GM12878 (cell line): ENCODE results near the gene ZNF785. TPM values are rescaled to one million over a fixed set of nuclear protein-coding genes. Genes with fewer than 3 reads are reported as not detected.
A peak's percentile ranks its signal among the peaks of the same experiment; 100 is the strongest.

Experiments
- ATAC-seq: fragments of 200-7000 bp; cut with Tn5 transposase; 3 replicates; pipeline ENCODE4 v1.9.1; 2020; ENCODE audit warnings: mild to moderate bottlenecking, moderate library complexity
- Bru-seq: library from RNA; stranded (reverse); fragments of 400-500 nt; gene quantifications from one replicate; lab custom pipeline; 2021; lab: Mats Ljungman, UMichigan
- BruChase-seq, 2 experiments: library from RNA; stranded (reverse); fragments of 400-500 nt; gene quantifications; one replicate each; lab custom pipeline; 2021; lab: Mats Ljungman, UMichigan
- BruUV-seq: library from RNA; stranded (reverse); fragments of 400-500 nt; replicated peaks from 2 replicates; lab custom pipeline; 2021; lab: Mats Ljungman, UMichigan
- CTCF ChIA-PET: fragments of 300-600 bp; sonication (Branson Sonifier 250); formaldehyde crosslinking; extraction: SDS; loops from one replicate; lab custom pipeline; 2021; ENCODE audit warnings: inconsistent platforms; lab: Yijun Ruan, JAX
- POLR2A ChIA-PET: fragments of 350-600 bp; formaldehyde crosslinking; extraction: SDS; loops from one replicate; lab custom pipeline; 2021; ENCODE audit warnings: inconsistent platforms; lab: Charles Lee
- RAD21 ChIA-PET: fragments of 300-600 bp; sonication (Branson Sonifier 250); formaldehyde crosslinking; loops from one replicate; lab custom pipeline; 2023; ENCODE audit warnings: antibody characterized with exemption; ENCODE audit not compliant: unreplicated experiment; lab: Charles Lee
- SMC1A ChIA-PET: fragments of 300-600 bp; sonication (Branson Sonifier 250); formaldehyde crosslinking; loops from one replicate; lab custom pipeline; 2023; ENCODE audit not compliant: unreplicated experiment, uncharacterized antibody; lab: Charles Lee
- DNase-seq: peaks from one replicate; pipeline ENCODE4 v3.0.0-alpha.2; 2011; ENCODE audit warnings: low read depth, low spot score
- FAIRE-seq: peaks from 3 replicates; lab custom pipeline; 2011; peaks lifted over from hg19 to GRCh38; lab: Jason Lieb, UNC
- H2AFZ ChIP-seq: 2 replicates; pipeline ENCODE4 v1.6.0; 2011; ENCODE audit warnings: low read depth, low read length, control low read depth; ENCODE audit not compliant: control insufficient read depth
- H3K27ac ChIP-seq: 2 replicates; pipeline ENCODE4 v1.5.1; 2011; ENCODE audit warnings: control low read depth; ENCODE audit not compliant: control insufficient read depth, insufficient read depth
- H3K27me3 ChIP-seq, 2 experiments: replicated peaks in 1 of 2; 2 replicates each; pipeline versions ENCODE4 v1.6.0 to v1.6.1; 2011; ENCODE audit warnings: low read length in 1 of 2; ENCODE audit not compliant: control insufficient read depth in 2 of 2, insufficient read depth in 2 of 2
- H3K36me3 ChIP-seq, 2 experiments: 2 replicates each; pipeline ENCODE4 v1.5.1; 2011; ENCODE audit warnings: low read length in 1 of 2; ENCODE audit not compliant: control insufficient read depth in 2 of 2, insufficient read depth in 2 of 2
- H3K4me1 ChIP-seq: 2 replicates; pipeline ENCODE4 v1.6.1; 2011; ENCODE audit warnings: mild to moderate bottlenecking, low read length, moderate library complexity, mixed read lengths; ENCODE audit not compliant: control insufficient read depth, insufficient read depth
- H3K4me2 ChIP-seq: 2 replicates; pipeline ENCODE4 v1.6.0; 2011; ENCODE audit warnings: control low read depth; ENCODE audit not compliant: control insufficient read depth, insufficient read depth
- H3K4me3 ChIP-seq: fragments of 200-600 bp; sonication (generic); 2 replicates; pipeline ENCODE4 v1.5.1; 2016
- H3K79me2 ChIP-seq: 2 replicates; pipeline ENCODE4 v1.6.0; 2011; ENCODE audit warnings: low read length; ENCODE audit not compliant: control insufficient read depth, insufficient read depth
- H3K9ac ChIP-seq: 2 replicates; pipeline ENCODE4 v1.8.0; 2011; ENCODE audit warnings: low read length, control low read depth, mixed read lengths; ENCODE audit not compliant: control insufficient read depth, insufficient read depth
- H3K9me3 ChIP-seq: replicated peaks from 3 replicates; pipeline ENCODE4 v1.5.1; 2011; ENCODE audit warnings: mild to moderate bottlenecking, low read length; ENCODE audit not compliant: control insufficient read depth, insufficient read depth
- H4K20me1 ChIP-seq: 2 replicates; pipeline ENCODE4 v1.6.0; 2011; ENCODE audit not compliant: control insufficient read depth, insufficient read depth
- ATF7 ChIP-seq: fragments of 450-650 bp; IDR thresholded peaks from 2 replicates; pipeline ENCODE4 v1.6.1; 2016; ENCODE audit warnings: low read depth, mild to moderate bottlenecking
- EGR1 ChIP-seq, 2 experiments: IDR thresholded peaks; 1 replicate in 1 of 2; 2 replicates in 1 of 2; pipeline ENCODE4 v1.6.1; 2011 to 2012; ENCODE audit warnings: low read depth in 2 of 2, low read length in 2 of 2, borderline replicate concordance in 1 of 2, mild to moderate bottlenecking in 1 of 2, moderate library complexity in 1 of 2
- EZH2 ChIP-seq: IDR thresholded peaks from 2 replicates; pipeline ENCODE4 v1.6.1; 2012; ENCODE audit warnings: low read depth, mild to moderate bottlenecking, control low read depth, inconsistent platforms, low read length, borderline replicate concordance; ENCODE audit not compliant: control insufficient read depth
- FOXK2 ChIP-seq: fragments of 450-650 bp; IDR thresholded peaks from 2 replicates; pipeline ENCODE4 v1.6.1; 2017; ENCODE audit warnings: mild to moderate bottlenecking, moderate library complexity
- GATAD2B ChIP-seq: fragments of 450-650 bp; conservative IDR thresholded peaks from 2 replicates; pipeline ENCODE4 v1.6.1; 2017; ENCODE audit warnings: low read depth, mild to moderate bottlenecking, moderate library complexity
- NFYA ChIP-seq: IDR thresholded peaks from 2 replicates; pipeline ENCODE4 v1.6.1; 2011; ENCODE audit warnings: low read depth, mild to moderate bottlenecking, low read length, improper control_type of control experiment, borderline replicate concordance
- NR2F1 ChIP-seq: fragments of 450-650 bp; conservative IDR thresholded peaks from 2 replicates; pipeline ENCODE4 v1.6.1; 2017; ENCODE audit warnings: mild to moderate bottlenecking
- PAX8 ChIP-seq: fragments of 450-650 bp; IDR thresholded peaks from 2 replicates; pipeline ENCODE4 v1.6.1; 2017; ENCODE audit warnings: mild to moderate bottlenecking, moderate library complexity
- POU2F2 ChIP-seq: IDR thresholded peaks from 3 replicates; pipeline ENCODE4 v1.6.1; 2011; ENCODE audit warnings: low read depth, mild to moderate bottlenecking, low read length, borderline replicate concordance
- RELB ChIP-seq: fragments of 450-650 bp; IDR thresholded peaks from 2 replicates; pipeline ENCODE4 v1.6.1; 2017; ENCODE audit warnings: low read depth, mild to moderate bottlenecking, moderate library complexity
- SIN3A ChIP-seq: IDR thresholded peaks from 2 replicates; pipeline ENCODE4 v1.6.1; 2012; ENCODE audit warnings: low read depth, low read length, improper control_type of control experiment
- SREBF2 ChIP-seq: IDR thresholded peaks from 2 replicates; pipeline ENCODE4 v1.6.1; 2012; ENCODE audit warnings: mild to moderate bottlenecking, low read length
- SUPT20H ChIP-seq: IDR thresholded peaks from 2 replicates; pipeline ENCODE4 v1.6.1; 2011; ENCODE audit warnings: low read depth, mild to moderate bottlenecking, low read length, moderate library complexity, borderline replicate concordance; ENCODE audit not compliant: control insufficient read depth
- WGBS: methylation state at CpG from one replicate; pipeline ENCODE4 v1.1.6; 2016; ENCODE audit warnings: low lambda C conversion rate; ENCODE audit not compliant: insufficient replicate concordance, insufficient coverage; ENCODE audit errors: missing lambda C conversion rate; 5-methylcytosine and 5-hydroxymethylcytosine counted together
- in situ Hi-C: fragments of 300-500 bp; cut with MboI; formaldehyde crosslinking; loops from 9 replicates; pipeline ENCODE4 v1.14.3; 2018; ENCODE audit warnings: mixed read lengths
- intact Hi-C: fragments of 100-400 bp; cut with micrococcal nuclease; formaldehyde crosslinking; loops from one replicate; pipeline ENCODE4 v1.14.2; 2022; ENCODE audit not compliant: unreplicated experiment
- long read RNA-seq, 2 experiments: library from polyadenylated mRNA; unstranded; transcript quantifications; one replicate each; pipeline ENCODE4 v2.0.0, GENCODE V29; 2019 to 2020
- polyA minus RNA-seq, 3 experiments: library from RNA; depleted of rRNA, polyadenylated mRNA; stranded (reverse); fragments of >200 nt; gene quantifications; 2 replicates each; pipeline ENCODE4 v1.2.3, GENCODE V29; 2011
- polyA plus RNA-seq, 11 experiments: library from polyadenylated mRNA; depleted of rRNA in 4 of 11; unstranded in 6 of 11; stranded (reverse) in 5 of 11; fragments of >200 nt; fragmentation: Nextera tagmentation in 4 of 11; fragmentation: Illumina TruSeq in 1 of 11; extraction: Ambion mirVana in 4 of 11; extraction: Trizol in 1 of 11; gene quantifications; 1 replicate in 1 of 11; 2 replicates in 10 of 11; pipeline versions ENCODE4 v1.2.1 to v1.2.3, GENCODE V29; 2011 to 2016; ENCODE audit warnings: inconsistent platforms in 2 of 11, missing spikeins in 2 of 11, low read depth in 1 of 11
- total RNA-seq, 4 experiments: library from RNA; depleted of rRNA in 3 of 4; stranded (reverse); fragments of >200 nt in 3 of 4; fragmentation: Illumina TruSeq in 1 of 4; extraction: Trizol in 1 of 4; gene quantifications; 2 replicates each; pipeline versions ENCODE4 v1.2.1 to v1.2.3, GENCODE V29; 2013 to 2021
- TF ChIP-seq, protein P1 (sequence below): fragments of 450-650 bp; IDR thresholded peaks from 2 replicates; pipeline ENCODE4 v1.6.1; 2017; ENCODE audit warnings: mild to moderate bottlenecking, low read depth, inconsistent platforms; ENCODE audit not compliant: poor library complexity, severe bottlenecking

Gene ZNF785
- total RNA-seq (2013; cell fraction: nucleolus; rRNA removed), result 64.7 and 73.9 TPM in 2 replicates
- 8.9 and 9.1 TPM in 2 replicates for total RNA-seq (2014; rRNA removed)
- 6.4 and 7.0 TPM in 2 replicates for total RNA-seq (2014; rRNA removed; fragmentation: Illumina TruSeq; extraction: Trizol)
- 11.1 and 11.5 TPM in 2 replicates for total RNA-seq (2021)
- polyA plus RNA-seq (2011; ENCODE audit: low read depth), result 3.0 TPM
- 10.8 and 11.6 TPM in 2 replicates for polyA plus RNA-seq (2011; rRNA removed)
- 10.9 and 11.7 TPM in 2 replicates for polyA plus RNA-seq (2011; cell fraction: cytosol; rRNA removed)
- polyA plus RNA-seq (2011; cell fraction: nucleus; rRNA removed), result 14.9 and 20.0 TPM in 2 replicates
- 6.5 and 7.5 TPM in 2 replicates for polyA plus RNA-seq (2012)
- polyA plus RNA-seq (2014; fragmentation: Illumina TruSeq; extraction: Trizol), result 5.8 and 6.2 TPM in 2 replicates
- polyA plus RNA-seq (2014; fragmentation: Nextera tagmentation; extraction: Ambion mirVana), result 1 to 10 TPM in 1 of 2 experiments, under 1 TPM in 1; 0.87 to 1.5 TPM
- polyA plus RNA-seq (2014; rRNA removed), result 11.5 and 12.8 TPM in 2 replicates
- 1 to 10 TPM; 5.9 to 8.1 TPM for polyA plus RNA-seq (2016; fragmentation: Nextera tagmentation; extraction: Ambion mirVana)
- polyA minus RNA-seq (2011; rRNA and poly(A)+ RNA removed), result 6.2 and 11.4 TPM in 2 replicates
- polyA minus RNA-seq (2011; cell fraction: cytosol; rRNA and poly(A)+ RNA removed), result 4.7 and 5.9 TPM in 2 replicates
- 8.6 and 13.2 TPM in 2 replicates for polyA minus RNA-seq (2011; cell fraction: nucleus; rRNA and poly(A)+ RNA removed)
- Bru-seq, nascent RNA, result percentile 75 among the genes with signal in this experiment
- percentile 78 among the genes with signal in this experiment for BruChase-seq, experiment 1, labeled RNA remaining after a 6-hour chase
- percentile 71 among the genes with signal in this experiment for BruChase-seq, experiment 2, labeled RNA remaining after a 2-hour chase
- long read RNA-seq, experiment 1, partial matches to known transcripts, result 0 of 4 reads
- long read RNA-seq, experiment 1, other reads (novel, unspliced or antisense), result 4 of 4 reads
- long read RNA-seq, experiment 2, result 0 reads

- Histone ChIP-seq H3K9ac (peak within 1 kb of the TSS; percentile 96), H3K4me3 (peak within 1 kb of the TSS; percentile 98), H3K27me3 (no peaks in the 10 kb centered on the region), H3K79me2 (peaks cover 27% of the 10 kb centered on the region), H3K4me1 (peaks cover 3% of the 10 kb centered on the region; the same call in 1 of the 2 replicates), H3K4me2 (peak within 1 kb of the TSS; percentile 81), H3K36me3 (peaks cover 0 to 3% of the 10 kb centered on the region in 2 experiments; a peak in 3 of 4 replicates), H3K27ac (peak within 1 kb of the TSS; percentile 89), H3K9me3 (no peaks in the 10 kb centered on the region), H2AFZ (peak within 1 kb of the TSS; percentile 89), H4K20me1 (no peaks in the 10 kb centered on the region)
- FAIRE-seq (peak; percentile 99), DNase-seq (peak; percentile 97), ATAC-seq (peak; percentile 98)
- RAD21 ChIA-PET, result interaction anchor here (1.0 to 3.2 kb wide), 10 partner anchors 13 to 156 kb away, joined by 3 to 13 read pairs (median 4); partner anchors contain the start of genes DCTPP1, ZNF747 and ZNF764
- SMC1A ChIA-PET, result interaction anchor here (0.8 to 4.3 kb wide), 6 partner anchors 11 to 156 kb away, joined by 4 to 17 read pairs (median 6); partner anchors contain the start of genes DCTPP1, ZNF688 and ZNF747
- WGBS, result 5% methylated on average over 50 of the region's 50 CpGs
- CTCF ChIA-PET, result interaction anchor here (0.5 to 5.1 kb wide), 12 partner anchors 10 to 155 kb away, joined by 3 to 29 read pairs (median 4); partner anchors contain the start of genes DCTPP1, ZNF688, ZNF689 and ZNF747
- intact Hi-C loops (loop anchor here (2.0 kb wide), 1 partner anchor 51 kb away; the partner anchor contains the start of gene ZNF747), in situ Hi-C loops (no loop called here)
- POLR2A ChIA-PET, result interaction anchor here (0.6 to 3.6 kb wide), 14 partner anchors 9 to 203 kb away, joined by 3 to 16 read pairs (median 4); partner anchors contain the start of genes DCTPP1, SEPTIN1, ZNF688 and ZNF689
- BruUV-seq, result TSS peak; percentile 86
- TF ChIP-seq SREBF2, result peak; percentile 76
- peak; percentile 51; the same call in 1 of the 2 replicates for TF ChIP-seq GATAD2B
- no peak for TF ChIP-seq SUPT20H
- no peak for TF ChIP-seq PAX8
- TF ChIP-seq NR2F1, result peak; percentile 87; the same call in 1 of the 2 replicates
- peak; percentile 83 for TF ChIP-seq FOXK2
- TF ChIP-seq EGR1 (IDR thresholded peaks at IDR 0.05; ENCODE audit: borderline replicate concordance in 1 of 2, low read depth in 2 of 2, low read length in 2 of 2), result 0 out of 3 replicates have a peak, but pooled peaks of 1 of the 2 experiments have one; percentile 33
- TF ChIP-seq, protein P1, sequence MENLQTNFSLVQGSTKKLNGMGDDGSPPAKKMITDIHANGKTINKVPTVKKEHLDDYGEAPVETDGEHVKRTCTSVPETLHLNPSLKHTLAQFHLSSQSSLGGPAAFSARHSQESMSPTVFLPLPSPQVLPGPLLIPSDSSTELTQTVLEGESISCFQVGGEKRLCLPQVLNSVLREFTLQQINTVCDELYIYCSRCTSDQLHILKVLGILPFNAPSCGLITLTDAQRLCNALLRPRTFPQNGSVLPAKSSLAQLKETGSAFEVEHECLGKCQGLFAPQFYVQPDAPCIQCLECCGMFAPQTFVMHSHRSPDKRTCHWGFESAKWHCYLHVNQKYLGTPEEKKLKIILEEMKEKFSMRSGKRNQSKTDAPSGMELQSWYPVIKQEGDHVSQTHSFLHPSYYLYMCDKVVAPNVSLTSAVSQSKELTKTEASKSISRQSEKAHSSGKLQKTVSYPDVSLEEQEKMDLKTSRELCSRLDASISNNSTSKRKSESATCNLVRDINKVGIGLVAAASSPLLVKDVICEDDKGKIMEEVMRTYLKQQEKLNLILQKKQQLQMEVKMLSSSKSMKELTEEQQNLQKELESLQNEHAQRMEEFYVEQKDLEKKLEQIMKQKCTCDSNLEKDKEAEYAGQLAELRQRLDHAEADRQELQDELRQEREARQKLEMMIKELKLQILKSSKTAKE, result peak; percentile 53
- peak; percentile 63; the same call in 1 of the 3 replicates for TF ChIP-seq POU2F2
- TF ChIP-seq ATF7, result peak; percentile 60; the same call in 1 of the 2 replicates
- no peak for TF ChIP-seq EZH2
- TF ChIP-seq NFYA, result peak; percentile 76
- TF ChIP-seq RELB, result peak; percentile 81
- peak; percentile 97 for TF ChIP-seq SIN3A
These were observed at the start of gene ZNF785 for GRCh38 chr16:30585400-30586191. Gene ZNF785 (minus strand): TSS chr16:30585697. CDS start chr16:30585611, 86 bp downstream.
